ENCODE measurements around the gene LRRC45.

Gene LRRC45

GRCh38 chr17:82049521-82049971, 26.4 kb downstream of the LRRC45 start:
- 94% methylated on average over 16 of the region's 16 CpGs for WGBS
- H3K9ac ChIP-seq (ENCODE audit: low read depth, low read length) = no peak overlapping the region
- no peak overlapping the region for H3K4me3 ChIP-seq (ENCODE audit: low read length)
- H3K4me1 ChIP-seq (ENCODE audit: insufficient read depth, low read length) = no peaks in the 10 kb centered on the region
- no peak overlapping the region for H3K27ac ChIP-seq (ENCODE audit: low read depth, low read length)
- H3K36me3 ChIP-seq (ENCODE audit: insufficient read depth, low read length) = peaks cover 43% of the 10 kb centered on the region
- no peaks in the 10 kb centered on the region for H3K27me3 ChIP-seq (ENCODE audit: insufficient read depth, low read length)
- H3K9me3 ChIP-seq (ENCODE audit: insufficient read depth, low read depth, low read length) = no peaks in the 10 kb centered on the region

GRCh38 chr17:82050152-82050760, 27.2 kb downstream of the LRRC45 start:
- H3K4me3 ChIP-seq (ENCODE audit: low read length) = peak overlapping the region; percentile 96
- no peaks in the 10 kb centered on the region for H3K27me3 ChIP-seq (ENCODE audit: insufficient read depth, low read length)
- no peaks in the 10 kb centered on the region for H3K4me1 ChIP-seq (ENCODE audit: insufficient read depth, low read length)
- no peak overlapping the region for H3K27ac ChIP-seq (ENCODE audit: low read depth, low read length)
- no peaks in the 10 kb centered on the region for H3K9me3 ChIP-seq (ENCODE audit: insufficient read depth, low read depth, low read length)
- 94% methylated on average over 28 of the region's 28 CpGs for WGBS
- H3K36me3 ChIP-seq (ENCODE audit: insufficient read depth, low read length) = peaks cover 50% of the 10 kb centered on the region
- peak overlapping the region; percentile 20; the same call in 1 of the 2 replicates for H3K9ac ChIP-seq (ENCODE audit: low read depth, low read length)

- H3K9me3 ChIP-seq (ENCODE audit: insufficient read depth, low read depth, low read length) = no peaks in the 10 kb centered on the region
- no peaks in the 10 kb centered on the region for H3K27me3 ChIP-seq (ENCODE audit: insufficient read depth, low read length)
- peaks cover 56% of the 10 kb centered on the region for H3K36me3 ChIP-seq (ENCODE audit: insufficient read depth, low read length)
- H3K4me1 ChIP-seq (ENCODE audit: insufficient read depth, low read length) = no peaks in the 10 kb centered on the region
- peak overlapping the region; percentile 96 for H3K4me3 ChIP-seq (ENCODE audit: low read length)
- H3K27ac ChIP-seq (ENCODE audit: low read depth, low read length) = no peak overlapping the region
- peak overlapping the region; percentile 20 for H3K9ac ChIP-seq (ENCODE audit: low read depth, low read length)
- 19% methylated on average over 79 of the region's 79 CpGs for WGBS
Observed at GRCh38 chr17:82050761-82051641, 27.9 kb downstream of the LRRC45 start.

DNA sequence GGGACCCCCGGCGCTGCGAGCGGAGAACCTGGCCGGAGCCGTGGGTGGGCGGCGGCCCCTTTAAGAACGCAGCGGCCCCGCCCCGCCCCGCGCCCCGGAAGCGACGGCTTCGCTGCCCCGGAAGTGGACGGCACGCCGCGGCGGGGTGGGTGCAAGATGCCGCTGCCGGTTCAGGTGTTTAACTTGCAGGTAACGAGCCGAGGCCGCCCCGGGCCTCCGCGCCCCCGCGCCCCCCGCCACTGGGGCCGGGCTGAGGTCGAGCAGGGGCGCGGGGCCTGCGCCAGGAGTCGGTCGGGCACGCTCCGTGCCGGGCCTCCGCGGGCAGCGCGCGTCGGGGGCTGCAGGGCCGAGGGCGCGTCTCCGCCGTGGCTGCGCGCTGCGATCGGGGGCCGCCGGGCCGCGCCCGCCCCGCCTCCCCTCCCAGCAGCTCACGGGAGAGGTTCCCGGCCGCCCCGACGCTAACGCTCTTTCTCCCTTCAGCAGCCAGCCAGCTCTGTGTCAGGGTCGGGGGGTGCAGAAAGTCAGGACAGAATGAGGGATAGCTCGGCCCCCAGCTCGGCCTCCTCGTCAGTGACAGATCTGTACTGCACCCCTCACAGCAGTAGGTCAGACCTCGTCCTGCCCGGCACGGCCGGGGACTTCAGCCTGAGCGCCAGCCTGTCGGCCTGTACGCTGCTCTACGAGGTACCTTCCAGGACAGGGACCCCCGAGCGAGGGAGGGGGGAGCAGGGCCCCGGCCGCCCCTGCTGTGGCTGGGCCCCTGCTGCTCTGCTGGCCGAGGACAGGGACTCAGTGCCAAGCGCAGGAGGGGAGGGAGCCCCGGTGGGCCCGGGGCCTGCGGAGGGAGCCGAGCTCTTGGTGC, 28.9 kb downstream of the LRRC45 start, which contains the start of the genes GPS1 and RFNG:
GPS1 (plus strand) TSS at position 123 of the 862 bp plus-strand sequence; CDS start at position 157, 34 bp downstream.
RFNG (minus strand) TSS at position 36 of the 862 bp plus-strand sequence. CDS start 45 bp downstream, outside the sequence.
- Histone ChIP-seq H3K4me1 (ENCODE audit: insufficient read depth, low read length) (no peaks in the 10 kb centered on the region), H3K4me3 (ENCODE audit: low read length) (peak within 1 kb of the TSS; percentile 96), H3K36me3 (ENCODE audit: insufficient read depth, low read length) (peaks cover 60% of the 10 kb centered on the region), H3K27ac (ENCODE audit: low read depth, low read length) (no peak within 1 kb of the TSS), H3K9ac (ENCODE audit: low read depth, low read length) (peak within 1 kb of the TSS; percentile 81), H3K9me3 (ENCODE audit: insufficient read depth, low read depth, low read length) (no peaks in the 10 kb centered on the region), H3K27me3 (ENCODE audit: insufficient read depth, low read length) (no peaks in the 10 kb centered on the region)
- WGBS = under 1% methylated on average over 94 of the region's 94 CpGs

- Histone ChIP-seq H3K4me1 (ENCODE audit: insufficient read depth, low read length) (no peaks in the 10 kb centered on the region), H3K9me3 (ENCODE audit: insufficient read depth, low read depth, low read length) (no peaks in the 10 kb centered on the region), H3K9ac (ENCODE audit: low read depth, low read length) (peak overlapping the region; percentile 81), H3K27ac (ENCODE audit: low read depth, low read length) (no peak overlapping the region), H3K4me3 (ENCODE audit: low read length) (peak overlapping the region; percentile 96), H3K27me3 (ENCODE audit: insufficient read depth, low read length) (no peaks in the 10 kb centered on the region), H3K36me3 (ENCODE audit: insufficient read depth, low read length) (peaks cover 60% of the 10 kb centered on the region)
- 34% methylated on average over 19 of the region's 19 CpGs for WGBS
Observed at GRCh38 chr17:82052638-82053059, 29.5 kb downstream of the LRRC45 start.

- Histone ChIP-seq H3K9me3 (ENCODE audit: insufficient read depth, low read depth, low read length) (no peaks in the 10 kb centered on the region), H3K27me3 (ENCODE audit: insufficient read depth, low read length) (no peaks in the 10 kb centered on the region), H3K27ac (ENCODE audit: low read depth, low read length) (no peak overlapping the region), H3K4me1 (ENCODE audit: insufficient read depth, low read length) (no peaks in the 10 kb centered on the region), H3K36me3 (ENCODE audit: insufficient read depth, low read length) (peaks cover 60% of the 10 kb centered on the region), H3K9ac (ENCODE audit: low read depth, low read length) (no peak overlapping the region), H3K4me3 (ENCODE audit: low read length) (peak overlapping the region; percentile 96; the same call in 1 of the 2 replicates)
- 92% methylated on average over 19 of the region's 19 CpGs for WGBS
Observed at GRCh38 chr17:82053130-82053529, 30.0 kb downstream of the LRRC45 start.

GRCh38 chr17:82053556-82054263, 30.6 kb downstream of the LRRC45 start:
- 95% methylated on average over 28 of the region's 28 CpGs for WGBS
- Histone ChIP-seq H3K9ac (ENCODE audit: low read depth, low read length) (no peak overlapping the region), H3K36me3 (ENCODE audit: insufficient read depth, low read length) (peaks cover 64% of the 10 kb centered on the region)

DNA sequence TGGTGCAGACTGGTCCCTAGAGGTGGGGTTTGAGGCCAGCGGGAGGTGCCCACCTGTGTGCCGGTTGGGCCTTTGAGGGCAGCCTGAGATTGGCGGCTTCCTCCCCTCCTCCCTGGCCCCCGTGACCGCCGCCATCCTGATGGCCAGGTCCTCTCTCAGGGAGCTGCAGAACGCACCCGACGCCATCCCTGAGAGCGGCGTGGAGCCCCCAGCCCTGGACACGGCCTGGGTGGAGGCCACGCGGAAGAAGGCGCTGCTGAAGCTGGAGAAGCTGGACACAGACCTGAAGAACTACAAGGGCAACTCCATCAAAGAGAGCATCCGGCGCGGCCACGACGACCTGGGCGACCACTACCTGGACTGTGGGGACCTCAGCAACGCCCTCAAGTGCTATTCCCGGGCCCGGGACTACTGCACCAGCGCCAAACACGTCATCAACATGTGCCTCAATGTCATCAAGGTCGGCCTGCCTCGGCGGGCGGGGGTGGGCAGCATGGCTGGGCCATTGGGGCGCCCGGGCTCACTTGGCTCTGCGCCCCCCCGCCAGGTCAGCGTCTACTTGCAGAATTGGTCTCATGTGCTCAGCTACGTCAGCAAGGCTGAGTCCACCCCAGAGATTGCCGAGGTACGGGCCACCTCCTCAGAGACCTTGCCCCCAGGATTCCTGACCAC, 31.4 kb downstream of the LRRC45 start:
- H3K4me1 ChIP-seq (ENCODE audit: insufficient read depth, low read length) = no peaks in the 10 kb centered on the region
- H3K36me3 ChIP-seq (ENCODE audit: insufficient read depth, low read length) = peaks cover 66% of the 10 kb centered on the region
- no peaks in the 10 kb centered on the region for H3K9me3 ChIP-seq (ENCODE audit: insufficient read depth, low read depth, low read length)
- WGBS = 95% methylated on average over 38 of the region's 38 CpGs
- no peak overlapping the region for H3K27ac ChIP-seq (ENCODE audit: low read depth, low read length)
- no peak overlapping the region for H3K4me3 ChIP-seq (ENCODE audit: low read length)
- no peaks in the 10 kb centered on the region for H3K27me3 ChIP-seq (ENCODE audit: insufficient read depth, low read length)
- no peak overlapping the region for H3K9ac ChIP-seq (ENCODE audit: low read depth, low read length)

More at GRCh38 chr17:82053556-82054263, 30.6 kb downstream of the LRRC45 start:
- H3K9me3 ChIP-seq (ENCODE audit: insufficient read depth, low read depth, low read length) = no peaks in the 10 kb centered on the region
- no peak overlapping the region for H3K4me3 ChIP-seq (ENCODE audit: low read length)
- H3K4me1 ChIP-seq (ENCODE audit: insufficient read depth, low read length) = no peaks in the 10 kb centered on the region
- no peak overlapping the region for H3K27ac ChIP-seq (ENCODE audit: low read depth, low read length)
- H3K27me3 ChIP-seq (ENCODE audit: insufficient read depth, low read length) = no peaks in the 10 kb centered on the region

DNA sequence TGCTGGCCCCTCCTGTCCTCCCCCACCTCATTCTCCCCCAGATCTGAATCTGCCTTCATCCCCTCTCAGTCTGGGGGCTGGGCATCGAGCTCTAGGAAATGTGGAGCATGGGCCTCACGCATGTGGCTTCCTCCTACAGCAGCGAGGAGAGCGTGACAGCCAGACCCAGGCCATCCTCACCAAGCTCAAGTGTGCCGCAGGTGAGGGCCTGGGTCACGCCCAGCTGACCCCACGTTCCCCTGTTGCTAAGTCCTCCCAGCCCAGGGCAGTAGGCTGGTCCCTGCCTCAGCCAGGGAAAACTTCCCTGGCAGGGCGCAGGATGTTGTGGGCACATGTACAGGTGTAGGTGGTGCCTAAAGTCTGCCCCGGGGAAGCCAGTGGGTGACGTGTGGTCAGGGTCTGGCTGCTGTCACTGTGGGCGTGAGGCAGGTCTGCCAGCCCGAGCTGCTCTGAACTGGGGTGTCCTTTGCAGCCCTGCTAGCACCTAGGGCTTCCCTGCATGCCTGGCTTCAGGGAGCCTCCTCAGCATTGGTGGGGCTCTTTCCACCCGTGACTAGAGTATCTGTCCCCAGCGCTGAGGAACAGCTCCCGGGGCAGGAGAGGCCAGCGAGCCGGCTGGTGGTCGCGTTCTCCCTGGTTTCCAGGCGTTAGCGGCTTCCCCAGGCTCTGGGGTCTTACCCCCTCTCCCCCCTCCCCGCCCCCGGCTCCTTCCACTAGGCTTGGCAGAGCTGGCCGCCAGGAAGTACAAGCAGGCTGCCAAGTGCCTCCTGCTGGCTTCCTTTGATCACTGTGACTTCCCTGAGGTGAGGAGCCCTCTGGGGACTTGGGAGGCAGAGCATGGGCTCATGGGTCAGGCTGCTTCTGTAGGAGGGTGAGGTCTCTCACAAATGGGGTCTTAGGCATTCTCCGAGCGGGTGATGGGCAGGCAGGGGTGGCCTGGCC, 32.2 kb downstream of the LRRC45 start:
- H3K27ac ChIP-seq (ENCODE audit: low read depth, low read length) = no peak overlapping the region
- peaks cover 67% of the 10 kb centered on the region for H3K36me3 ChIP-seq (ENCODE audit: insufficient read depth, low read length)
- H3K4me1 ChIP-seq (ENCODE audit: insufficient read depth, low read length) = no peaks in the 10 kb centered on the region
- 88% methylated on average over 26 of the region's 26 CpGs for WGBS
- no peaks in the 10 kb centered on the region for H3K9me3 ChIP-seq (ENCODE audit: insufficient read depth, low read depth, low read length)
- no peak overlapping the region for H3K9ac ChIP-seq (ENCODE audit: low read depth, low read length)
- H3K27me3 ChIP-seq (ENCODE audit: insufficient read depth, low read length) = no peaks in the 10 kb centered on the region
- no peak overlapping the region for H3K4me3 ChIP-seq (ENCODE audit: low read length)

Measured in HUES64 (cell line).